H9 (cell line): ENCODE data around the gene AHNAK. TPM values are rescaled to one million over a fixed set of nuclear protein-coding genes. Genes with fewer than 3 reads are reported as not detected.

ENCODE experiments used
- DNase-seq: peaks from one replicate; pipeline ENCODE4 v3.0.0-alpha.2; 2017
- H2AFZ ChIP-seq: one replicate; pipeline ENCODE4 v1.6.1; 2013; ENCODE audit warnings: mild to moderate bottlenecking, low read length, control low read depth, moderate library complexity
- H2AK5ac ChIP-seq: 2 replicates; pipeline ENCODE4 v1.6.1; 2013; ENCODE audit warnings: low read length, control low read depth, mixed read lengths; ENCODE audit not compliant: insufficient read length
- H2BK120ac ChIP-seq: one replicate; pipeline ENCODE4 v1.6.1; 2013; ENCODE audit warnings: low read depth, mild to moderate bottlenecking, low read length, control low read depth, inconsistent platforms; ENCODE audit not compliant: poor library complexity, severe bottlenecking
- H2BK12ac ChIP-seq: 2 replicates; pipeline ENCODE4 v1.6.1; 2013; ENCODE audit warnings: low read length, control low read depth, mixed read lengths, low read depth; ENCODE audit not compliant: insufficient read length
- H2BK15ac ChIP-seq: 2 replicates; pipeline ENCODE4 v1.6.1; 2013; ENCODE audit warnings: low read depth, low read length, control low read depth
- H2BK20ac ChIP-seq: one replicate; pipeline ENCODE4 v1.6.1; 2013; ENCODE audit warnings: low read depth, mild to moderate bottlenecking, low read length, control low read depth, inconsistent platforms; ENCODE audit not compliant: poor library complexity, severe bottlenecking
- H2BK5ac ChIP-seq: 2 replicates; pipeline ENCODE4 v1.6.1; 2013; ENCODE audit warnings: low read length, control low read depth, mixed read lengths; ENCODE audit not compliant: insufficient read length
- H3K14ac ChIP-seq: 2 replicates; pipeline ENCODE4 v1.6.1; 2013; ENCODE audit warnings: low read length, control low read depth; ENCODE audit not compliant: insufficient read depth
- H3K18ac ChIP-seq: 2 replicates; pipeline ENCODE4 v1.6.1; 2013; ENCODE audit warnings: low read depth, mild to moderate bottlenecking, mixed read lengths, low read length, control low read depth; ENCODE audit not compliant: insufficient read length
- H3K23ac ChIP-seq: 2 replicates; pipeline ENCODE4 v1.6.1; 2013; ENCODE audit warnings: low read length, control low read depth, mixed read lengths, low read depth; ENCODE audit not compliant: insufficient read length
- H3K23me2 ChIP-seq: 2 replicates; pipeline ENCODE4 v1.6.1; 2013; ENCODE audit warnings: low read depth, mild to moderate bottlenecking, mixed read lengths, low read length, control low read depth; ENCODE audit not compliant: insufficient read length, poor library complexity, severe bottlenecking
- H3K27ac ChIP-seq: 2 replicates; pipeline ENCODE4 v1.5.1; 2013; ENCODE audit warnings: low read length, control low read depth, mixed read lengths, low read depth; ENCODE audit not compliant: insufficient read length
- H3K27me3 ChIP-seq: 2 replicates; pipeline ENCODE4 v1.6.1; 2013; ENCODE audit warnings: low read length, control low read depth, inconsistent platforms; ENCODE audit not compliant: insufficient read depth
- H3K4ac ChIP-seq: 2 replicates; pipeline ENCODE4 v1.6.1; 2013; ENCODE audit warnings: low read depth, mild to moderate bottlenecking, control low read depth, inconsistent platforms, low read length, moderate library complexity
- H3K4me1 ChIP-seq: 2 replicates; pipeline ENCODE4 v1.6.1; 2013; ENCODE audit warnings: low read length, control low read depth, inconsistent platforms; ENCODE audit not compliant: insufficient read depth
- H3K4me2 ChIP-seq: 2 replicates; pipeline ENCODE4 v1.6.1; 2013; ENCODE audit warnings: low read length, control low read depth, mixed read lengths; ENCODE audit not compliant: insufficient read length, insufficient read depth
- H3K56ac ChIP-seq: 2 replicates; pipeline ENCODE4 v1.6.1; 2013; ENCODE audit warnings: low read depth, mild to moderate bottlenecking, mixed read lengths, low read length, control low read depth; ENCODE audit not compliant: insufficient read length
- H3K79me1 ChIP-seq: 2 replicates; pipeline ENCODE4 v1.6.1; 2013; ENCODE audit warnings: low read depth, mild to moderate bottlenecking, moderate library complexity, low read length, control low read depth, inconsistent platforms; ENCODE audit not compliant: insufficient read depth, poor library complexity, severe bottlenecking
- H3K79me2 ChIP-seq: 2 replicates; pipeline ENCODE4 v1.6.1; 2013; ENCODE audit warnings: low read length, control low read depth, inconsistent platforms; ENCODE audit not compliant: insufficient read depth
- H3K9ac ChIP-seq: 2 replicates; pipeline ENCODE4 v1.6.1; 2013; ENCODE audit warnings: low read length, control low read depth, mixed read lengths; ENCODE audit not compliant: insufficient read length; ENCODE audit errors: extremely low read depth
- H3K9me3 ChIP-seq: one replicate; pipeline ENCODE4 v1.6.1; 2013; ENCODE audit warnings: low read depth, low read length, inconsistent platforms; ENCODE audit not compliant: control insufficient read depth
- H3T11ph ChIP-seq: one replicate; pipeline ENCODE4 v1.6.1; 2013; ENCODE audit warnings: mild to moderate bottlenecking, low read length, control low read depth, inconsistent platforms
- H4K20me1 ChIP-seq: one replicate; pipeline ENCODE4 v1.6.1; 2013; ENCODE audit not compliant: control insufficient read depth, insufficient read length, insufficient read depth
- H4K5ac ChIP-seq: 2 replicates; pipeline ENCODE4 v1.6.1; 2013; ENCODE audit warnings: low read depth, mild to moderate bottlenecking, mixed read lengths, low read length, control low read depth; ENCODE audit not compliant: insufficient read length
- H4K8ac ChIP-seq: replicated peaks from 2 replicates; pipeline ENCODE4 v1.6.1; 2013; ENCODE audit warnings: low read length, control low read depth, mixed read lengths, low read depth; ENCODE audit not compliant: insufficient read length
- H4K91ac ChIP-seq: 2 replicates; pipeline ENCODE4 v1.6.1; 2013; ENCODE audit warnings: low read depth, mild to moderate bottlenecking, moderate library complexity, mixed read lengths, low read length, control low read depth; ENCODE audit not compliant: insufficient read length
- H3K27ac Mint-ChIP-seq, 3 experiments: 2 replicates in 2 of 3; 3 replicates in 1 of 3; pipeline ENCODE4 v1.8.0; 2020 to 2021; ENCODE audit warnings: mixed read lengths in 3 of 3, mild to moderate bottlenecking in 1 of 3, moderate library complexity in 1 of 3
- H3K27me3 Mint-ChIP-seq: 2 replicates; pipeline ENCODE4 v1.8.0; 2021; ENCODE audit warnings: low read depth, mild to moderate bottlenecking, moderate library complexity, mixed read lengths
- H3K36me3 Mint-ChIP-seq, 3 experiments: 2 replicates in 2 of 3; 3 replicates in 1 of 3; pipeline ENCODE4 v1.8.0; 2020 to 2021; ENCODE audit warnings: low read depth in 3 of 3, mixed read lengths in 3 of 3; ENCODE audit not compliant: insufficient read depth in 1 of 3
- H3K4me1 Mint-ChIP-seq, 2 experiments: 2 replicates each; pipeline ENCODE4 v1.8.0; 2020; ENCODE audit warnings: mixed read lengths in 2 of 2
- H3K4me3 Mint-ChIP-seq, 2 experiments: 2 replicates in 1 of 2; 3 replicates in 1 of 2; pipeline ENCODE4 v1.8.0; 2020 to 2021; ENCODE audit warnings: mild to moderate bottlenecking in 2 of 2, mixed read lengths in 2 of 2, moderate library complexity in 1 of 2
- H3K9me3 Mint-ChIP-seq, 2 experiments: 2 replicates in 1 of 2; 3 replicates in 1 of 2; pipeline ENCODE4 v1.8.0; 2020; ENCODE audit warnings: mild to moderate bottlenecking in 2 of 2, mixed read lengths in 2 of 2, moderate library complexity in 1 of 2
- WGBS: extraction: QIAGEN DNeasy Blood & Tissue Kit; methylation state at CpG from one replicate; pipeline ENCODE4 v1.1.7; 2013; ENCODE audit warnings: missing lambda C conversion rate, low lambda C conversion rate, mixed read lengths; ENCODE audit not compliant: insufficient read length; ENCODE audit errors: extremely low coverage; 5-methylcytosine and 5-hydroxymethylcytosine counted together
- total RNA-seq: library from RNA; stranded (reverse); gene quantifications from 2 replicates; pipeline ENCODE4 v1.2.1, GENCODE V29; 2021
- TF ChIP-seq, protein P1 (sequence below): fragments of 200-600 bp; sonication (generic); conservative IDR thresholded peaks from 3 replicates; pipeline ENCODE4 v1.8.0; 2021; ENCODE audit warnings: antibody characterized with exemption, mild to moderate bottlenecking

The AHNAK gene
- total RNA-seq, 1 experiment from 2014 or later: 15.2 TPM

DNA sequence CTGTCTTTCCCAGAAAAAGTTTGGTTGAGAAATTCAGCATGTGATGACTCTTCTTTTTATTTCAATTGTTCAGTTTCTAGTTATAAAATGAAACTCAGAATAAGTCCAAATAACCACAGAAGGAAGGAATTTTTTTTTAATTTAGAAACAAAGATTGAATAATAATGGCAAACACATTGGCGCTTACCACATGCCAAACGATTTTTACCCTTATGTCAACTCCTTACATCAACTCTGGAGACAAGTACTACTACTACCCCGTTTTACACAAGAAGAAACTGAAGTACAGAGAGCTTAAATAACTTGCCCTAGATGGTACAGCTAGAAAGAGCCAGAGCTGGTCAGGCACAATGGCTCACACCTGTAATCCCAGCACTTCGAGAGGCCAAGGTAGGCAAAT, 52.4 kb downstream of the AHNAK start:
- H3K4me2 ChIP-seq: no peak overlapping the region
- H3K79me2 ChIP-seq: no peaks in the 10 kb centered on the region
- no peak overlapping the region for H4K8ac ChIP-seq
- H2AK5ac ChIP-seq: no peak overlapping the region
- H3K23ac ChIP-seq: no peak overlapping the region
- Mint-ChIP-seq H3K4me3 (no peak overlapping the region), H3K9me3 (no peaks in the 10 kb centered on the region), H3K27ac (no peak overlapping the region), H3K4me1 (peaks cover 4 to 5% of the 10 kb centered on the region in 2 experiments; a peak in 3 of 4 replicates), H3K36me3 (no peaks in the 10 kb centered on the region), H3K27me3 (peaks cover 3% of the 10 kb centered on the region; the same call in 1 of the 2 replicates)
- no peak overlapping the region for H2BK5ac ChIP-seq
- no peaks in the 10 kb centered on the region for H3K27me3 ChIP-seq
- no peak overlapping the region for H3K27ac ChIP-seq
- H2BK120ac ChIP-seq: no peak overlapping the region
- no peak overlapping the region for H3K56ac ChIP-seq
- no peak overlapping the region for H2BK12ac ChIP-seq
- H3K79me1 ChIP-seq: no peaks in the 10 kb centered on the region
- no peak overlapping the region for H3K18ac ChIP-seq
- H3K9ac ChIP-seq: no peak overlapping the region
- no peak overlapping the region for H4K91ac ChIP-seq
- no peak overlapping the region for H4K5ac ChIP-seq
- H3K9me3 ChIP-seq: no peaks in the 10 kb centered on the region
- no peak overlapping the region for H3K14ac ChIP-seq
- H3T11ph ChIP-seq: no peak overlapping the region
- no peak overlapping the region for H3K4ac ChIP-seq
- no peak overlapping the region for H2BK20ac ChIP-seq
- TF ChIP-seq, protein P1, sequence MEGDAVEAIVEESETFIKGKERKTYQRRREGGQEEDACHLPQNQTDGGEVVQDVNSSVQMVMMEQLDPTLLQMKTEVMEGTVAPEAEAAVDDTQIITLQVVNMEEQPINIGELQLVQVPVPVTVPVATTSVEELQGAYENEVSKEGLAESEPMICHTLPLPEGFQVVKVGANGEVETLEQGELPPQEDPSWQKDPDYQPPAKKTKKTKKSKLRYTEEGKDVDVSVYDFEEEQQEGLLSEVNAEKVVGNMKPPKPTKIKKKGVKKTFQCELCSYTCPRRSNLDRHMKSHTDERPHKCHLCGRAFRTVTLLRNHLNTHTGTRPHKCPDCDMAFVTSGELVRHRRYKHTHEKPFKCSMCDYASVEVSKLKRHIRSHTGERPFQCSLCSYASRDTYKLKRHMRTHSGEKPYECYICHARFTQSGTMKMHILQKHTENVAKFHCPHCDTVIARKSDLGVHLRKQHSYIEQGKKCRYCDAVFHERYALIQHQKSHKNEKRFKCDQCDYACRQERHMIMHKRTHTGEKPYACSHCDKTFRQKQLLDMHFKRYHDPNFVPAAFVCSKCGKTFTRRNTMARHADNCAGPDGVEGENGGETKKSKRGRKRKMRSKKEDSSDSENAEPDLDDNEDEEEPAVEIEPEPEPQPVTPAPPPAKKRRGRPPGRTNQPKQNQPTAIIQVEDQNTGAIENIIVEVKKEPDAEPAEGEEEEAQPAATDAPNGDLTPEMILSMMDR: no peak
- H3K4me1 ChIP-seq: no peaks in the 10 kb centered on the region
- no peaks in the 10 kb centered on the region for H3K23me2 ChIP-seq
- H4K20me1 ChIP-seq: no peaks in the 10 kb centered on the region
- no peak for DNase-seq
- no CpG with 5 or more reads among the region's 4 CpGs for WGBS
- H2BK15ac ChIP-seq: no peak overlapping the region
- H2AFZ ChIP-seq: no peak overlapping the region
